HepG2 (cell line): ENCODE measurements around the gene PPP1R9B. TPM values are rescaled to one million over a fixed set of nuclear protein-coding genes. Genes with fewer than 3 reads are reported as not detected.

Experiments used
- CSRNP2 ChIP-seq: sonication (generic); formaldehyde crosslinking; conservative IDR thresholded peaks from 2 replicates; pipeline ENCODE4 v1.8.0; 2022; ENCODE audit warnings: low read depth, missing genetic modification reagents
- GMEB2 ChIP-seq: IDR thresholded peaks from 2 replicates; pipeline ENCODE4 v1.6.1; 2016; ENCODE audit warnings: missing biosample characterization, missing genetic modification reagents, low read depth
- SNRNP70 ChIP-seq: fragments of 200-400 bp; formaldehyde crosslinking; IDR thresholded peaks from 2 replicates; pipeline ENCODE4 v1.6.1; 2017; ENCODE audit warnings: mild to moderate bottlenecking, low read depth, low read length, moderate library complexity
- ZBTB34 ChIP-seq: sonication (generic); formaldehyde crosslinking; IDR thresholded peaks from 2 replicates; pipeline ENCODE4 v1.8.0; 2022; ENCODE audit warnings: mild to moderate bottlenecking, missing genetic modification reagents
- ZBTB40 ChIP-seq, 2 experiments: fragments of 450-650 bp in 1 of 2; sonication (generic) in 1 of 2; formaldehyde crosslinking in 1 of 2; IDR thresholded peaks; 2 replicates each; pipeline versions ENCODE4 v1.6.1 to v1.8.0; 2016 to 2022; ENCODE audit warnings: antibody characterized with exemption in 1 of 2, mild to moderate bottlenecking in 1 of 2, missing genetic modification reagents in 1 of 2
- ZMAT3 ChIP-seq: sonication (generic); formaldehyde crosslinking; conservative IDR thresholded peaks from 2 replicates; pipeline ENCODE4 v1.7.0; 2021; ENCODE audit warnings: missing genetic modification reagents
- polyA plus RNA-seq, 8 experiments: library from polyadenylated mRNA; depleted of rRNA in 3 of 8; stranded (reverse) in 7 of 8; unstranded in 1 of 8; fragments of >200 nt; fragmentation: Illumina TruSeq in 4 of 8; extraction: Trizol in 4 of 8; gene quantifications; 2 replicates each; pipeline versions ENCODE4 v1.2.1 to v1.2.3, GENCODE V29; 2011 to 2016; ENCODE audit warnings: low read depth in 4 of 8, missing spikeins in 1 of 8, mixed read lengths in 1 of 8; ENCODE audit not compliant: insufficient read depth in 1 of 8
- total RNA-seq, 5 experiments: library from RNA; depleted of rRNA; stranded (reverse); fragments of >200 nt; fragmentation: Illumina TruSeq; extraction: Trizol; gene quantifications; 2 replicates each; pipeline ENCODE4 v1.2.3, GENCODE V29; 2016; ENCODE audit warnings: low read depth in 1 of 5
- TF ChIP-seq, protein P1 (sequence below): sonication (generic); formaldehyde crosslinking; IDR thresholded peaks from 2 replicates; pipeline ENCODE4 v1.4.0; 2020; ENCODE audit warnings: missing genetic modification reagents; ENCODE audit errors: not compliant biosample characterization
- TF ChIP-seq, protein P2 (sequence below): sonication (generic); formaldehyde crosslinking; IDR thresholded peaks from 2 replicates; pipeline ENCODE4 v1.8.1; 2023; ENCODE audit warnings: missing genetic modification reagents, inconsistent platforms, borderline replicate concordance

Gene PPP1R9B
- total and polyA plus RNA-seq, 2 of the 13 experiments (the other 11 are each of a cell fraction or from before 2014, with no cell fraction given), result 9.4 to 15.8 TPM

DNA sequence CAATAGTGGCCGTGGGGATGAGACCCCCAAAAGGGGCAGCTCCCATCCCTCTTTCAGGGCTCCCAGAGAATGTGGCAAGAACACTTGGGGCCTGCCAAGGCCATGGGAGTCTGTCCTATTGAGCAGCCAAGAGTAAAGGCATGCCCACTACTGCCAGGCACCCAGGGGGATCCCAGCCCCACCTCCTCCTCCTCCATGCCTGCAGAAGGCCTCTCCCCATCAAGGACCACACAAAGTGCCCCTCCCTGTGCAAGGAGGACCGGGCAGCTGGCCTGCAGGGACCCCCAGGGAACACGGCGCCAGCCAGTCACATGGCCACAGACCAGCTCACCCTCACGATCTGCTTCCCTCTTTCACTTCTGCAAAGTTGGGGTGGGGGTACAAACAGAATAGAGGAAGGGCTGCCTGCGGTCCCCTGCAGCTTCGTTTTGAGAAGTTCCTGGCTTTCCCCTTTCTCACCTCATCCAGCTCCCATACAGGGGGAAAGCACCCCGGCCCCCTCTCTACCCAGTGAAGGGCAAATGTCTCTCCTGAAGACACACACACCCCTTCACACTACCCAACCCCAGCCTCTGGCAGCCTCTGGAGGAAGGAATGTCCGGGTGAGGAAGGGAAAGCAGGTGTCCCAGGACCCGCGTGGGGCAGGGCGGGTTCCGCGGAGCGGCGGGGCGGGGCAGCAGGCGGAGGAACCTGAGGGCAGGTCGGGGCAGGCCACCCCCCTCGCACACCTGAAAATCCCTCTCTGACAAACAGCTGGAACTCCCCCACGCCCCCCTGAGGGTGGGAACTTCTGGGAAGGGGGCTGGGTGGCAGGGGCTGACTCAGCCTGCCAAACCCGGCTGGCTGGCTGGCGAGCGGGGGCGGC is 2.0 kb downstream of the PPP1R9B start (continued):
- TF ChIP-seq ZBTB40 (IDR thresholded peaks at IDR 0.05), result no peak
- TF ChIP-seq ZBTB40 (CRISPR knock-in tag; IDR thresholded peaks at IDR 0.05), result no peak; the same call in 1 of the 2 replicates
- TF ChIP-seq ZBTB34 (CRISPR knock-in tag), result no peak
- TF ChIP-seq ZMAT3 (CRISPR knock-in tag), result no peak; the same call in 1 of the 2 replicates
- TF ChIP-seq, protein P1, sequence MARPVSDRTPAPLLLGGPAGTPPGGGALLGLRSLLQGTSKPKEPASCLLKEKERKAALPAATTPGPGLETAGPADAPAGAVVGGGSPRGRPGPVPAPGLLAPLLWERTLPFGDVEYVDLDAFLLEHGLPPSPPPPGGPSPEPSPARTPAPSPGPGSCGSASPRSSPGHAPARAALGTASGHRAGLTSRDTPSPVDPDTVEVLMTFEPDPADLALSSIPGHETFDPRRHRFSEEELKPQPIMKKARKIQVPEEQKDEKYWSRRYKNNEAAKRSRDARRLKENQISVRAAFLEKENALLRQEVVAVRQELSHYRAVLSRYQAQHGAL (CRISPR knock-in tag), result no peak
- TF ChIP-seq SNRNP70, result no peak
- no peak for TF ChIP-seq GMEB2 (CRISPR knock-in tag)
- TF ChIP-seq CSRNP2 (CRISPR knock-in tag), result no peak
- TF ChIP-seq, protein P2, sequence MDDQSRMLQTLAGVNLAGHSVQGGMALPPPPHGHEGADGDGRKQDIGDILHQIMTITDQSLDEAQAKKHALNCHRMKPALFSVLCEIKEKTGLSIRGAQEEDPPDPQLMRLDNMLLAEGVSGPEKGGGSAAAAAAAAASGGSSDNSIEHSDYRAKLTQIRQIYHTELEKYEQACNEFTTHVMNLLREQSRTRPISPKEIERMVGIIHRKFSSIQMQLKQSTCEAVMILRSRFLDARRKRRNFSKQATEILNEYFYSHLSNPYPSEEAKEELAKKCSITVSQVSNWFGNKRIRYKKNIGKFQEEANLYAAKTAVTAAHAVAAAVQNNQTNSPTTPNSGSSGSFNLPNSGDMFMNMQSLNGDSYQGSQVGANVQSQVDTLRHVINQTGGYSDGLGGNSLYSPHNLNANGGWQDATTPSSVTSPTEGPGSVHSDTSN (CRISPR knock-in tag), result no peak
